ENCODE results near the gene AGTRAP.

GRCh38 chr1:11780380-11781147, 44.6 kb downstream of the AGTRAP start:
- TF ChIP-seq CTCF (conservative IDR thresholded peaks at IDR 0.05; ENCODE audit: low read depth, low read length) (no peak), RAD21 (IDR thresholded peaks at IDR 0.05; ENCODE audit: low read length) (no peak), RCOR1 (IDR thresholded peaks at IDR 0.05; ENCODE audit: insufficient replicate concordance, low read length) (no peak), CEBPB (IDR thresholded peaks at IDR 0.05; ENCODE audit: low read depth, low read length) (no peak)
- TF ChIP-seq, protein P1, sequence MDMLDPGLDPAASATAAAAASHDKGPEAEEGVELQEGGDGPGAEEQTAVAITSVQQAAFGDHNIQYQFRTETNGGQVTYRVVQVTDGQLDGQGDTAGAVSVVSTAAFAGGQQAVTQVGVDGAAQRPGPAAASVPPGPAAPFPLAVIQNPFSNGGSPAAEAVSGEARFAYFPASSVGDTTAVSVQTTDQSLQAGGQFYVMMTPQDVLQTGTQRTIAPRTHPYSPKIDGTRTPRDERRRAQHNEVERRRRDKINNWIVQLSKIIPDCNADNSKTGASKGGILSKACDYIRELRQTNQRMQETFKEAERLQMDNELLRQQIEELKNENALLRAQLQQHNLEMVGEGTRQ (IDR thresholded peaks at IDR 0.05; ENCODE audit: low read depth, low read length): no peak

Data from IMR-90 (cell line).